OCI-LY3 (cell line): ENCODE results near the gene LCN6.
"Not testable (repeated sequence)": the region's sequence is repeated elsewhere in the genome, so short reads cannot be mapped to it uniquely, and the experiment has no call there.

Experiments used
- H2AFZ ChIP-seq: fragments of 200-600, 300-600 bp; shearing (Covaris generic); 2 replicates; pipeline ENCODE4 v1.6.0; 2014; ENCODE audit warnings: antibody characterized with exemption, low read depth, low read length
- H3K27ac ChIP-seq: fragments of 200-600, 300-600 bp; sonication (generic); 2 replicates; pipeline ENCODE4 v1.5.1; 2014; ENCODE audit warnings: mild to moderate bottlenecking, low read length, moderate library complexity, mixed read lengths
- H3K27me3 ChIP-seq: fragments of 200-600, 300-600 bp; sonication (generic); 2 replicates; pipeline ENCODE4 v1.6.1; 2014; ENCODE audit warnings: low read depth, low read length, mixed read lengths
- H3K36me3 ChIP-seq: fragments of 200-600, 300-600 bp; sonication (generic); replicated peaks from 2 replicates; pipeline ENCODE3; 2014; ENCODE audit warnings: low read depth, low read length, mixed read lengths
- H3K4me1 ChIP-seq: fragments of 300-600, 200-600 bp; sonication (generic); 2 replicates; pipeline ENCODE4 v1.6.1; 2014; ENCODE audit warnings: low read length, mixed read lengths
- H3K4me2 ChIP-seq: fragments of 200-600, 300-600 bp; sonication (generic); 2 replicates; pipeline ENCODE4 v1.6.1; 2014; ENCODE audit warnings: low read length, mixed read lengths
- H3K4me3 ChIP-seq: fragments of 300-600, 200-600 bp; sonication (generic); 2 replicates; pipeline ENCODE4 v1.5.1; 2014; ENCODE audit warnings: antibody characterized with exemption, mild to moderate bottlenecking, low read length, moderate library complexity
- H3K79me2 ChIP-seq: fragments of 300-600, 200-600 bp; shearing (Covaris generic); 2 replicates; pipeline ENCODE4 v1.6.1; 2014; ENCODE audit warnings: mild to moderate bottlenecking, low read length, mixed read lengths
- H3K9ac ChIP-seq: fragments of 300-600, 200-600 bp; shearing (Covaris generic); 2 replicates; pipeline ENCODE4 v1.6.0; 2014; ENCODE audit warnings: mild to moderate bottlenecking, low read length, moderate library complexity
- H3K9me3 ChIP-seq: fragments of 200-600, 300-600 bp; shearing (Covaris generic); 2 replicates; pipeline ENCODE4 v1.6.1; 2014; ENCODE audit warnings: low read length, mixed read lengths; ENCODE audit not compliant: insufficient read depth
- H4K20me1 ChIP-seq: fragments of 200-600, 300-600 bp; sonication (generic); 2 replicates; pipeline ENCODE4 v1.6.1; 2016; ENCODE audit warnings: low read length, mixed read lengths; ENCODE audit not compliant: insufficient read depth
- EZH2phosphoT487 ChIP-seq: fragments of 200-600 bp; shearing (Covaris generic); IDR thresholded peaks from 2 replicates; pipeline ENCODE4 v1.6.1; 2018; ENCODE audit warnings: antibody characterized with exemption, mixed run types, low read depth
- TF ChIP-seq, protein P1 (sequence below): fragments of 200-600, 300-600 bp; sonication (generic); IDR thresholded peaks from 2 replicates; pipeline ENCODE4 v1.5.1; 2014; ENCODE audit warnings: antibody characterized with exemption, low read length, low read depth

LCN6 gene

DNA sequence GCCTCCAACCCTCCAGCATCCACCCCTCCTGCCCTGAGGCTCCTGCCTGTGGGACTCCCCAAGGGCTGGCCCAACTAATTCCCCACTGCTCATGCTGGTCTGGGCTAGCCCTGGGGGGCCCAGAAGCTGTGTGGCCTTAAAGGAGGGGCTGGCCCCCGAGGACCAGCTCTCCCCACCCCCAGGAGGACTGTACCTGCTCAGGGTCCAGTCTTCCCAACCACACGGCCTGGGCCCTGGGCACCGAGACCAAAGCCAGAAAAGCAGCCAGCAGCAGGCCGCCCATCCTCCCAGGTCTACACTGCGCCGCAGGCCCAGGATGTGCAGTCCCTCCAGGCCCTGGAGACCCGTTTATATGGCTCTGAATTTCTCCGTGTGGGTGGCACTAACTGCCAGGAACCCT lies at the start of gene LCN6:
LCN6 (minus strand) TSS at position 325 of the 400 bp plus-strand sequence; CDS start at position 283, 42 bp downstream.
- Histone ChIP-seq H2AFZ (no peak within 1 kb of the TSS), H3K4me2 (no peak within 1 kb of the TSS), H3K79me2 (no peaks in the 10 kb centered on the region), H3K27me3 (peaks cover 10% of the 10 kb centered on the region), H3K36me3 (no peaks in the 10 kb centered on the region), H3K9ac (no peak within 1 kb of the TSS), H3K4me3 (no peak within 1 kb of the TSS), H3K9me3 (peaks cover 16% of the 10 kb centered on the region), H3K27ac (no peak within 1 kb of the TSS), H3K4me1 (no peaks in the 10 kb centered on the region), H4K20me1 (no peaks in the 10 kb centered on the region)
- TF ChIP-seq EZH2phosphoT487 = no peak
- TF ChIP-seq, protein P1, sequence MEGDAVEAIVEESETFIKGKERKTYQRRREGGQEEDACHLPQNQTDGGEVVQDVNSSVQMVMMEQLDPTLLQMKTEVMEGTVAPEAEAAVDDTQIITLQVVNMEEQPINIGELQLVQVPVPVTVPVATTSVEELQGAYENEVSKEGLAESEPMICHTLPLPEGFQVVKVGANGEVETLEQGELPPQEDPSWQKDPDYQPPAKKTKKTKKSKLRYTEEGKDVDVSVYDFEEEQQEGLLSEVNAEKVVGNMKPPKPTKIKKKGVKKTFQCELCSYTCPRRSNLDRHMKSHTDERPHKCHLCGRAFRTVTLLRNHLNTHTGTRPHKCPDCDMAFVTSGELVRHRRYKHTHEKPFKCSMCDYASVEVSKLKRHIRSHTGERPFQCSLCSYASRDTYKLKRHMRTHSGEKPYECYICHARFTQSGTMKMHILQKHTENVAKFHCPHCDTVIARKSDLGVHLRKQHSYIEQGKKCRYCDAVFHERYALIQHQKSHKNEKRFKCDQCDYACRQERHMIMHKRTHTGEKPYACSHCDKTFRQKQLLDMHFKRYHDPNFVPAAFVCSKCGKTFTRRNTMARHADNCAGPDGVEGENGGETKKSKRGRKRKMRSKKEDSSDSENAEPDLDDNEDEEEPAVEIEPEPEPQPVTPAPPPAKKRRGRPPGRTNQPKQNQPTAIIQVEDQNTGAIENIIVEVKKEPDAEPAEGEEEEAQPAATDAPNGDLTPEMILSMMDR = no peak

DNA sequence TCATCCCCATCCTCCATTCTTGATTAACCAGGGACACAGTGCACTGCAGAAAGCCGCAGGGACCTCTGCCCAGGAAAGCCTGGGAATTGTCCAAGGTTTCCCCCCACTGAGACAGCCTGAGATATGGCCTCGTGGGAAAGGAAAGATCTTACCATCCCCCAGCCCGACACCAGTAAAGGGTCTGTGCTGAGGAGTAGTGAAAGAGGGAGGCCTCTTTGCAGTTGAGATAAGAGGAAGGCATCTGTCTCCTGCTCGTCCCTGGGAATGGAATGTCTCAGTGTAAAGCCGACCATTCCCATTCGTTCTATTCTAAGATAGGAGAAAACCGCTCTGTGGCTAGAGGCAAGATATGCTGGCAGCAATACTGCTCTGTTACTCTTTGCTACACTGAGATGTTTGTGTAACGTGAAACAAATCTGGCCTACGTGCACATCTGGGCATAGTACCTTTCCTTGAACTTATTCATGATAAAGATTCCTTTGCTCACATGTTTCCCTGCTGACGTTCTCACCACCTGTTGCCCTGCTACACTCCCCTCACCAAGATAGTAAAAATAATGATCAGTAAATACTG lies 48.5 kb upstream of the LCN6 start:
- H3K79me2 ChIP-seq, H3K4me3 ChIP-seq, H3K36me3 ChIP-seq, H3K27ac ChIP-seq, H4K20me1 ChIP-seq, H2AFZ ChIP-seq, H3K4me2 ChIP-seq, H3K9me3 ChIP-seq, H3K9ac ChIP-seq: not testable (repeated sequence)
- H3K27me3 ChIP-seq = peaks cover 35% of the 10 kb centered on the region
- peaks cover 30% of the 10 kb centered on the region for H3K4me1 ChIP-seq

- Histone ChIP-seq H3K4me1 (peaks cover 28% of the 10 kb centered on the region), H3K27ac (no peak within 1 kb of the TSS), H3K36me3 (peaks cover 6% of the 10 kb centered on the region), H3K9ac (no peak within 1 kb of the TSS), H4K20me1 (peaks cover 7% of the 10 kb centered on the region; the same call in 1 of the 2 replicates), H3K27me3 (peaks cover 34% of the 10 kb centered on the region), H3K4me3 (no peak within 1 kb of the TSS), H2AFZ (no peak within 1 kb of the TSS), H3K79me2 (no peaks in the 10 kb centered on the region), H3K4me2 (no peak within 1 kb of the TSS), H3K9me3 (no peaks in the 10 kb centered on the region)
- no peak for TF ChIP-seq EZH2phosphoT487
- TF ChIP-seq, protein P1 = no peak
Measured at GRCh38 chr9:136796238-136796774, 48.0 kb upstream of the LCN6 start, which contains the start of gene CCDC183. CCDC183 (plus strand) TSS chr9:136796338; CDS start chr9:136796398, 60 bp downstream.

- Histone ChIP-seq H3K79me2 (no peaks in the 10 kb centered on the region), H3K36me3 (peaks cover 6% of the 10 kb centered on the region), H3K27ac (no peak overlapping the region), H4K20me1 (no peaks in the 10 kb centered on the region), H3K4me3 (no peak overlapping the region), H2AFZ (no peak overlapping the region), H3K4me2 (no peak overlapping the region), H3K4me1 (peaks cover 24% of the 10 kb centered on the region), H3K27me3 (peaks cover 28% of the 10 kb centered on the region), H3K9ac (no peak overlapping the region), H3K9me3 (no peaks in the 10 kb centered on the region)
- TF ChIP-seq, protein P1 = no peak
- TF ChIP-seq EZH2phosphoT487 = no peak
Measured at GRCh38 chr9:136795000-136795348, 46.6 kb upstream of the LCN6 start.
